Colon (tissue), 2 donors: Measurements from ENCODE around the gene LNPK.
"Not testable (repeated sequence)": the region's sequence is repeated elsewhere in the genome, so short reads cannot be mapped to it uniquely, and the experiment has no call there.

Experiments used
- FAIRE-seq: peaks from 2 replicates; lab custom pipeline; 2012; peaks lifted over from hg19 to GRCh38; lab: Jason Lieb, UNC
- donor health status: control.
- donor health status: control.

The LNPK gene

DNA sequence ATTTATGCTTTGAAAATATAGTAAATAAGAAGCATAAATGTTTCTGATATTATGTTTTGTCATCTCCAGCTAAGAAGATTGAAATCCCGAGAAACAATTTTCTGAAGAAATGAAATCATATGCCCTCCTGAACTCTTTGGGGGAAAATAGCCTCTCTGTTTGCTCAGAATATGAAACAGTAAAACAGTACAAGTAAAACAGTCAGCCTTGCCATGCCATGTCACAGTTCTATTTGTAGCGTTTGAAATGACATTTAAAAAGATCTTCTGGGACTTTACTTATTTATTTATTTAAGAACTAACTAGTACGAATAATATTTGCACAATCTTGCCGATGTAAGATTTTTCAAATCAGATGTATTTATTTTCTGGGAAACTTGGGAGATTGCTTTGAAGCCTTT lies 98.0 kb downstream of the LNPK start:
- no peak for FAIRE-seq

DNA sequence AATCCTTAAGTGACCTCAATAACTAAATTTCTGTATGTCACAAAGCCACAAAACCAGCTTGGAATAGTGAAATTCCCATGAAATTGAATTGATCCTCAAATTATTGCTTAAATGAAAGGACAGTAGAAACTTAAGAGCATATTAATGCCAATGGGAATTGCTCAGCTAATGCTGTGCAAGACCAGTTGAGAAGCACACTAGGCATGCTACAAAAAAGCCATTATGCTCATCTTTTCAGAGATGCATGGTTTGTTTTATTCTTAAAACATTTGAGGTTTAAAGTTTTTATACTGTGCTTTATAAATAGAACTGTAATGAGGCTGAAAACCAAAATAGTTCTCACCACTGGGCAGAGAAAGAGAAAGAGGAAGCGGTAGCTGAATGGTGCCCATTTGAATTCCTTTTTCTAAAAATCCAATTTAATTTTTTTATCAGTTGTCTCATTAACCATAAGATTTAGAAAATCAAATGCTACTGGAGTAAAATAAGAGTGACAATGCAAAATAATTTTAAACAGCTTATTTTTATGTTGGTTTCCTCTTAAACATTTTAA lies 98.6 kb downstream of the LNPK start:
- FAIRE-seq = no peak

DNA sequence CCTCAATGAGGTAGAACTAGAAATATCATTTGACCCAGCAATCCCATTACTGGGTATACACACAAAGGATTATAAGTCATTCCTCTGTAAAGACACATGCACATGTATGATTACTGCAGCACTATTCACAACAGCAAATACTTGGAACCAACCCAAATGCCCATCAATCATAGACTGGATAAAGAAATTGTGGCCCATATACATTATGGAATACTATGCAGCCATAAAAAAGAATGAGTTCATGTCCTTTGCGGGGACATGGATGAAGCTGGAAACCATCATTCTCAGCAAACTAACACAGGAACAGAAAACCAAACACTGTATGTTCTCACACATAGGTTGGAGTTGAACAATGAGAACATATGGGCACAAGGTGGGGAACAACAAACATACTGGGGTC lies 106.1 kb downstream of the LNPK start:
- not testable (repeated sequence) for FAIRE-seq

DNA sequence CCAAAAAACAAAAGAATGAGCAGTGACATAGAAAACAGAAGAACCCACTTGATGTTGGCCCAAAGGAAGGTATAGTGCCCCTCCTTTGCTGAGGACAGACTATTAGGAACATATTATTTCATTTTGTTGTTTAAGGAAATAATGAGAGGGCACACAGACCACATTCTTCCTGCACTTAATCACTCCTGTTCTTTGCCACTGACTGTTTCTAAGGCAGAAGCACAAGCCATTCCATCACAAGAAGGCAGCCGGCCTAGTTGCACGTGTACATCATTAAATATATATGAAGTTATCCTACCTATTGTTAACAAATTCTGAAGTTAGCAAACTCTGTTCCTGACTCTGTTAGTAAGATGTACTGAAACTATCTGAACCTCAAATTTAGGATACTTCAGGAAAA lies 110.0 kb downstream of the LNPK start:
- FAIRE-seq = no peak

DNA sequence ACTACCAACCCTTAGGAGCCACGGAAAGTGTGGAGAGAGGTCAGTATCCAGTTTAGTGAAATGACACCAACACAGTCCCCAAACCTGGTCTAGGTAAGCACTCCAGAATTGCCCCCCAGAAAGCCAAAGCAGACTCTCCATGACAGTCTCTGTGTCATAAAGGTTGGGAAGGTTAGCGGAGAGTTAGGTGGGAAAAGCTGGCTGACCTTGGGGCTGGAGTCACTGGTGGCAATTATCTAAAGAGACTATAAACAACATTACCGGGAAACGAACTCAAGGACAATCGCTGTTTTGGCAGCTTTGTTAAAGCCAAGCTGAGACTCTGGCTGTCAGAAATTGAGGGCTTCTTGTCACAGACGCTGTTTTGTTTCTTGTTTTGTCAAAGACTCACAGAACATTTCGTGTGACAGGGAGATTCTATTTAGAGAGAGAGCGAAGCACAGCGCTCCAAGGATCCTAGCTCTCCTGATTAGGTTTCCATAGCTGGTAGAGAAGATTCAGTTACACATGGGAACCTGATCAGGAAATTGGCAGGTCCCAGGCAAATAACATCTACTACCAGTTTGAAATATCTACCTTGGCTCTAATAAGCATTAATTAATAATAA lies 111.3 kb downstream of the LNPK start:
- no peak for FAIRE-seq

- FAIRE-seq = no peak
Measured at GRCh38 chr2:175889701-175890302, 112.3 kb downstream of the LNPK start.

DNA sequence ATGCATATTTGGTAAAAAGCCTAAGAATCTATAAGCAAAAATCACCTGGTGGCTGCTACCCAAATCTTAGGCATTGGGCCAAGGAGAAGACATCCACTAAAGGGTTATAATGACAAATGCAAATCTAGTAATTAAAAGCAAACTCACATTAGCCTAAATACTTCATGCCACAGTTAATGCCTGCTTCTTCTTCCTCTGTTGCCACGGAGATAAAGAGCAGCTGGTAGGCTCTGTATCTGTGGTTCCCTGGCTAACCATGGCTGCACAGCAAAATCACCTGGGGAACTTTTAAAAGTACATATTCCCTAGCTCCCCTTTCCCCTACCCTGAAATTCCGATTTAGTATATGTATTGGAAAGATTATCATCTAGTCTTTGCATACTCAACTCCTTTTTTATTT lies 114.3 kb downstream of the LNPK start:
- no peak for FAIRE-seq

DNA sequence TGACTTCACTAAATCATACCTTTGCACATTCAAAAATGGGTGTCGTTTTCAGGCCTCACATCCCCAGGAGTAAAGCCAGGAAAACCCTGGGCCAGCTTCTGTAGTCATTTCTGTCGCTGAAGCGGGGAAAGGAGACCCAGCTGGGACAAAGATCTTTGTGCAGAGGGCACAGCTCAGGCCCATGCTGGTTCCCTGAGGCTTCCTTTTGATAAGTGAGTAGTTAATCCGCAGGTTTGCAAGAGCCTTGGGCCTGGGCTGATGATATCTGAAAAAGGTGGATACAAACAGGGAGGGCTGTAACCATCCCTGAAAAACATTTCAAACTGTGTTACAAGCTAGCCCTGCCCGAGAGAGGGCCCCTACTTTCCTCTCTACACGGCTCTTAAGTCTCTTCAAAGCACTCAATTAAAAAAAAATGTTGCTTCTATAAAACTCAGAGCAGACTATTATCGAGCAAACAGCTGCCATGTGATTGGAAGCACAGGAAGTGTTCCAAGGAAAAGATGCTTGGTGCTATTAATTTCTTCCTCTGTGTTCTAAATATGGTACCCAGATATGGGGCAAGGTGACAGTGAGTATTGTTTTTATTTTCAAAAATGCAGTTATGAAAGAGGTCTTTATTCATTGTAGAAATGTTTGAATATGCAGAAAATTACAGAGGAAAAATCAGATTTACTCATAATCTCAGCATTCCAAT lies 117.2 kb downstream of the LNPK start:
- FAIRE-seq = no peak

GRCh38 chr2:175883586-175884194 lies 118.4 kb downstream of the LNPK start:
- no peak for FAIRE-seq

GRCh38 chr2:175879679-175880078 lies 122.4 kb downstream of the LNPK start:
- FAIRE-seq = no peak

DNA sequence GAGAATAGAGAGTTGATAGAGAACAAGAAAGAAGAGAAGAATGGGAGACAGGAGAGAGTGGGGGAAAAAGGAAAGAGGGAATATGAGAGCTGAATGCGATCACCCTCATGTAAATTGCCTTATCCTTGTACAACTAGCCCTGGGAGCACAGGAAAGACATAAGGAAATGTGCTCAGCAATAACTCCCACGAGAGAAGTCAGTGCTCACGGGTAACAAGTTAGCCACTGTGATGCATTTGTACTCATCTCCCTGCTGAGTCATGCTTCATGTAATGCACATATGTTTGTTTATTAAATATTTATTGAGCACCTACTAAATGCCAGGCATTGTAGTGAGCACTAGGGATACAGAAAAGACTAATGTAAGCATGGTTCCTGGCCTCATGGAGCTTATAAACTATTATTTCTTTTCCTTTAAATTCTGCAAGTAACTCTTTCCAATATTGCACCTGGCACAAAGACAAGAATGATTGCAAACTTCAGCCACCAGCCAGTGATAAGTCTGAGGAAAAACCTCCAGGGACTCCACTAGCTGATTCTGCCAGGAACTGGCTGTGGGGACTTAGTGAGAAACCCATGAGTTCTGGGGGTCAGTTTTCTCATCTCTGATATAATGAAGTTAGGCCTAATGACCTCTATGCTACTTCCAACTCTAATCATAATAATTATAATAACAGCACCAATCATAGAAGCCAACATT lies 124.1 kb downstream of the LNPK start:
- no peak for FAIRE-seq

DNA sequence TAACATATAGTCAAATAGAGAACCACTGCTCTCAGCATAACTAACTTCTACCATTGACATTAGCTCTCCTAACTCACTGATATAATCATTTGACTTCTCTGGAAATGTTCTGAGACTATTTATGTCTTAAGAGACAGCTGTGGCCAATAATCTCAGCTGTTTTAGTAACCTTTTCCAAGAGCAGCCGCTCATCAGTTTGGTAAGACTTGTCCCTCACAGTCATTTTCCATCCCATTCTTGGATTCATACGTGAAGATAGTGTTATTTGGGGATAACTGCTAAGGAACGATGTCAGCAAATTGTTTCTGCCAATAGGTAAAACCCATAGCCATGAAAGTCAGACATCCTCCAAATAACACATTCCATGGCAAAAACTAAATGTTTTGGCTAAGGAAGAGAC lies 127.8 kb downstream of the LNPK start:
- FAIRE-seq = no peak
